Measurements from ENCODE around the gene NAV2. TPM values are rescaled to one million over a fixed set of nuclear protein-coding genes. Genes with fewer than 3 reads are reported as not detected.

The NAV2 gene
- total RNA-seq, 1 donor from 2014 or later, result 0.39 TPM

- intact Hi-C loops (cut with micrococcal nuclease), result no loop called here
Measured at GRCh38 chr11:19729141-19729540, 16.5 kb downstream of the NAV2 start.

GRCh38 chr11:19730373-19730772, 17.7 kb downstream of the NAV2 start:
- Mint-ChIP-seq H3K36me3 (ENCODE audit: low read depth) (no peaks in the 10 kb centered on the region), H3K9me3 (no peaks in the 10 kb centered on the region), H3K27ac (no peak overlapping the region)

More at GRCh38 chr11:19729141-19729540, 16.5 kb downstream of the NAV2 start:
- DNase-seq (ENCODE audit: low spot score), result no peak
- H3K27ac Mint-ChIP-seq, result no peak overlapping the region
- H3K36me3 Mint-ChIP-seq (ENCODE audit: low read depth), result no peaks in the 10 kb centered on the region
- H3K4me1 Mint-ChIP-seq (ENCODE audit: low read depth), result peaks cover 2% of the 10 kb centered on the region
- peaks cover 8% of the 10 kb centered on the region for H3K27me3 Mint-ChIP-seq (ENCODE audit: low read depth)
- no peak overlapping the region for H3K4me3 Mint-ChIP-seq (ENCODE audit: low read depth)
- no peaks in the 10 kb centered on the region for H3K9me3 Mint-ChIP-seq

GRCh38 chr11:19734171-19734570, 21.5 kb downstream of the NAV2 start:
- Mint-ChIP-seq H3K27ac (no peak overlapping the region), H3K27me3 (ENCODE audit: low read depth) (peaks cover 7% of the 10 kb centered on the region), H3K4me3 (ENCODE audit: low read depth) (no peak overlapping the region), H3K36me3 (ENCODE audit: low read depth) (no peaks in the 10 kb centered on the region), H3K4me1 (ENCODE audit: low read depth) (no peaks in the 10 kb centered on the region), H3K9me3 (no peaks in the 10 kb centered on the region)
- intact Hi-C loops (cut with micrococcal nuclease), result no loop called here
- DNase-seq (ENCODE audit: low spot score), result no peak

More at GRCh38 chr11:19730373-19730772, 17.7 kb downstream of the NAV2 start:
- H3K27me3 Mint-ChIP-seq (ENCODE audit: low read depth), result peaks cover 8% of the 10 kb centered on the region
- H3K4me1 Mint-ChIP-seq (ENCODE audit: low read depth), result no peaks in the 10 kb centered on the region
- DNase-seq (ENCODE audit: low spot score), result no peak
- intact Hi-C loops (cut with micrococcal nuclease), result no loop called here
- H3K4me3 Mint-ChIP-seq (ENCODE audit: low read depth), result no peak overlapping the region

GRCh38 chr11:19735157-19735908, 22.7 kb downstream of the NAV2 start:
- no peaks in the 10 kb centered on the region for H3K36me3 Mint-ChIP-seq (ENCODE audit: low read depth)
- no peak for DNase-seq (ENCODE audit: low spot score)
- no peaks in the 10 kb centered on the region for H3K9me3 Mint-ChIP-seq
- peaks cover 9% of the 10 kb centered on the region for H3K27me3 Mint-ChIP-seq (ENCODE audit: low read depth)
- H3K27ac Mint-ChIP-seq, result no peak overlapping the region
- no peaks in the 10 kb centered on the region for H3K4me1 Mint-ChIP-seq (ENCODE audit: low read depth)
- intact Hi-C loops (cut with micrococcal nuclease), result no loop called here
- H3K4me3 Mint-ChIP-seq (ENCODE audit: low read depth), result no peak overlapping the region

GRCh38 chr11:19735909-19736498, 23.4 kb downstream of the NAV2 start:
- no peak overlapping the region for H3K4me3 Mint-ChIP-seq (ENCODE audit: low read depth)
- peaks cover 11% of the 10 kb centered on the region for H3K27me3 Mint-ChIP-seq (ENCODE audit: low read depth)
- H3K27ac Mint-ChIP-seq, result no peak overlapping the region
- H3K4me1 Mint-ChIP-seq (ENCODE audit: low read depth), result no peaks in the 10 kb centered on the region
- DNase-seq (ENCODE audit: low spot score), result no peak
- no peaks in the 10 kb centered on the region for H3K9me3 Mint-ChIP-seq
- intact Hi-C loops (cut with micrococcal nuclease), result no loop called here
- H3K36me3 Mint-ChIP-seq (ENCODE audit: low read depth), result no peaks in the 10 kb centered on the region

GRCh38 chr11:19736831-19737230, 24.2 kb downstream of the NAV2 start:
- Mint-ChIP-seq H3K36me3 (ENCODE audit: low read depth) (no peaks in the 10 kb centered on the region), H3K9me3 (no peaks in the 10 kb centered on the region), H3K4me1 (ENCODE audit: low read depth) (no peaks in the 10 kb centered on the region), H3K27ac (no peak overlapping the region), H3K27me3 (ENCODE audit: low read depth) (peaks cover 10% of the 10 kb centered on the region), H3K4me3 (ENCODE audit: low read depth) (no peak overlapping the region)
- no peak for DNase-seq (ENCODE audit: low spot score)
- intact Hi-C loops (cut with micrococcal nuclease), result no loop called here

- no peak overlapping the region for H3K27ac Mint-ChIP-seq
- DNase-seq (ENCODE audit: low spot score), result no peak
- H3K36me3 Mint-ChIP-seq (ENCODE audit: low read depth), result no peaks in the 10 kb centered on the region
- H3K4me1 Mint-ChIP-seq (ENCODE audit: low read depth), result no peaks in the 10 kb centered on the region
- H3K9me3 Mint-ChIP-seq, result no peaks in the 10 kb centered on the region
- H3K27me3 Mint-ChIP-seq (ENCODE audit: low read depth), result peaks cover 10% of the 10 kb centered on the region
- intact Hi-C loops (cut with micrococcal nuclease), result no loop called here
- H3K4me3 Mint-ChIP-seq (ENCODE audit: low read depth), result no peak overlapping the region
Measured at GRCh38 chr11:19737575-19737974, 24.9 kb downstream of the NAV2 start.

GRCh38 chr11:19738124-19738523, 25.5 kb downstream of the NAV2 start:
- intact Hi-C loops (cut with micrococcal nuclease), result no loop called here
- Mint-ChIP-seq H3K36me3 (ENCODE audit: low read depth) (no peaks in the 10 kb centered on the region), H3K9me3 (no peaks in the 10 kb centered on the region), H3K27me3 (ENCODE audit: low read depth) (peaks cover 9% of the 10 kb centered on the region), H3K4me3 (ENCODE audit: low read depth) (no peak overlapping the region), H3K4me1 (ENCODE audit: low read depth) (no peaks in the 10 kb centered on the region), H3K27ac (no peak overlapping the region)
- no peak for DNase-seq (ENCODE audit: low spot score)

- Mint-ChIP-seq H3K36me3 (ENCODE audit: low read depth) (no peaks in the 10 kb centered on the region), H3K9me3 (no peaks in the 10 kb centered on the region), H3K4me1 (ENCODE audit: low read depth) (no peaks in the 10 kb centered on the region), H3K27ac (no peak overlapping the region), H3K4me3 (ENCODE audit: low read depth) (no peak overlapping the region), H3K27me3 (ENCODE audit: low read depth) (peaks cover 9% of the 10 kb centered on the region)
- DNase-seq (ENCODE audit: low spot score), result no peak
- intact Hi-C loops (cut with micrococcal nuclease), result no loop called here
Measured at GRCh38 chr11:19739872-19740271, 27.2 kb downstream of the NAV2 start.

GRCh38 chr11:19740586-19740985, 27.9 kb downstream of the NAV2 start:
- peaks cover 9% of the 10 kb centered on the region for H3K27me3 Mint-ChIP-seq (ENCODE audit: low read depth)
- H3K36me3 Mint-ChIP-seq (ENCODE audit: low read depth), result no peaks in the 10 kb centered on the region
- no peaks in the 10 kb centered on the region for H3K9me3 Mint-ChIP-seq
- DNase-seq (ENCODE audit: low spot score), result no peak
- no peaks in the 10 kb centered on the region for H3K4me1 Mint-ChIP-seq (ENCODE audit: low read depth)
- no peak overlapping the region for H3K27ac Mint-ChIP-seq
- H3K4me3 Mint-ChIP-seq (ENCODE audit: low read depth), result no peak overlapping the region
- intact Hi-C loops (cut with micrococcal nuclease), result no loop called here

- H3K4me1 Mint-ChIP-seq (ENCODE audit: low read depth), result no peaks in the 10 kb centered on the region
- no peaks in the 10 kb centered on the region for H3K36me3 Mint-ChIP-seq (ENCODE audit: low read depth)
- H3K9me3 Mint-ChIP-seq, result no peaks in the 10 kb centered on the region
- intact Hi-C loops (cut with micrococcal nuclease), result loop anchor here (1.0 kb wide), 1 partner anchor 178 kb away; no protein-coding TSS in a partner anchor
- DNase-seq (ENCODE audit: low spot score), result peak; percentile 36
- H3K27ac Mint-ChIP-seq, result no peak overlapping the region
- H3K4me3 Mint-ChIP-seq (ENCODE audit: low read depth), result no peak overlapping the region
- H3K27me3 Mint-ChIP-seq (ENCODE audit: low read depth), result peaks cover 7% of the 10 kb centered on the region
Measured at GRCh38 chr11:19742588-19743292, 30.1 kb downstream of the NAV2 start.

GRCh38 chr11:19743622-19744021, 31.0 kb downstream of the NAV2 start:
- no peak overlapping the region for H3K4me3 Mint-ChIP-seq (ENCODE audit: low read depth)

GRCh38 chr11:19744130-19744529, 31.5 kb downstream of the NAV2 start:
- Mint-ChIP-seq H3K4me3 (ENCODE audit: low read depth) (no peak overlapping the region), H3K4me1 (ENCODE audit: low read depth) (no peaks in the 10 kb centered on the region), H3K9me3 (no peaks in the 10 kb centered on the region), H3K27me3 (ENCODE audit: low read depth) (peaks cover 8% of the 10 kb centered on the region), H3K27ac (no peak overlapping the region), H3K36me3 (ENCODE audit: low read depth) (no peaks in the 10 kb centered on the region)
- intact Hi-C loops (cut with micrococcal nuclease), result no loop called here
- no peak for DNase-seq (ENCODE audit: low spot score)

More at GRCh38 chr11:19743622-19744021, 31.0 kb downstream of the NAV2 start:
- Mint-ChIP-seq H3K27me3 (ENCODE audit: low read depth) (peaks cover 8% of the 10 kb centered on the region), H3K36me3 (ENCODE audit: low read depth) (no peaks in the 10 kb centered on the region), H3K27ac (no peak overlapping the region), H3K9me3 (no peaks in the 10 kb centered on the region), H3K4me1 (ENCODE audit: low read depth) (no peaks in the 10 kb centered on the region)
- intact Hi-C loops (cut with micrococcal nuclease), result no loop called here
- DNase-seq (ENCODE audit: low spot score), result no peak
